Loucy (cell line): ENCODE data around the gene TM9SF3.

Experiments
- H2AFZ ChIP-seq: fragments of 200-600 bp; sonication (generic); 2 replicates; pipeline ENCODE4 v1.6.0; 2016; ENCODE audit warnings: antibody characterized with exemption, mild to moderate bottlenecking, low read length, moderate library complexity
- H3F3A ChIP-seq: fragments of 200-600 bp; 2 replicates; pipeline ENCODE4 v1.6.0; 2016; ENCODE audit warnings: antibody characterized with exemption, low read depth, mild to moderate bottlenecking
- H3K27me3 ChIP-seq: fragments of 200-600 bp; sonication (generic); 2 replicates; pipeline ENCODE4 v1.6.1; 2014; ENCODE audit warnings: low read length, mild to moderate bottlenecking; ENCODE audit not compliant: insufficient read depth, poor library complexity, severe bottlenecking
- H3K36me3 ChIP-seq: fragments of 200-600 bp; sonication (generic); 2 replicates; pipeline ENCODE4 v1.6.1; 2016; ENCODE audit warnings: low read length; ENCODE audit not compliant: insufficient read depth
- H3K4me1 ChIP-seq: fragments of 200-600 bp; sonication (generic); 2 replicates; pipeline ENCODE4 v1.5.1; 2014; ENCODE audit warnings: low read length, mild to moderate bottlenecking; ENCODE audit not compliant: insufficient read depth, poor library complexity, severe bottlenecking
- H3K4me2 ChIP-seq: fragments of 200-600 bp; sonication (generic); 2 replicates; pipeline ENCODE4 v1.6.0; 2014; ENCODE audit warnings: antibody characterized with exemption, low read length, low read depth, mild to moderate bottlenecking; ENCODE audit not compliant: poor library complexity, severe bottlenecking
- H3K4me3 ChIP-seq: fragments of 200-600 bp; sonication (generic); 2 replicates; pipeline ENCODE4 v1.5.1; 2014; ENCODE audit warnings: low read length, mild to moderate bottlenecking, mixed read lengths; ENCODE audit not compliant: poor library complexity, severe bottlenecking
- H3K79me2 ChIP-seq: fragments of 200-600 bp; sonication (generic); 2 replicates; pipeline ENCODE4 v1.6.1; 2014; ENCODE audit warnings: low read length; ENCODE audit not compliant: insufficient read depth
- H3K9ac ChIP-seq: fragments of 200-600 bp; sonication (generic); 2 replicates; pipeline ENCODE4 v1.6.0; 2014; ENCODE audit warnings: mild to moderate bottlenecking, low read depth, low read length, moderate library complexity; ENCODE audit not compliant: poor library complexity, severe bottlenecking
- H3K9me2 ChIP-seq: fragments of 200-600 bp; sonication (generic); replicated peaks from 2 replicates; pipeline ENCODE4 v1.6.1; 2016; ENCODE audit warnings: low read depth, low read length, mixed read lengths
- H3K9me3 ChIP-seq: fragments of 200-600 bp; sonication (generic); 2 replicates; pipeline ENCODE4 v1.6.1; 2014; ENCODE audit warnings: mild to moderate bottlenecking, antibody characterized with exemption, low read length, low read depth; ENCODE audit not compliant: insufficient read depth
- H4K20me1 ChIP-seq: fragments of 200-600 bp; sonication (generic); 2 replicates; pipeline ENCODE4 v1.6.0; 2014; ENCODE audit warnings: antibody characterized with exemption, low read length, mild to moderate bottlenecking; ENCODE audit not compliant: insufficient read depth, poor library complexity, severe bottlenecking
- EZH2phosphoT487 ChIP-seq: fragments of 200-600 bp; IDR thresholded peaks from 2 replicates; pipeline ENCODE4 v1.6.1; 2018; ENCODE audit warnings: antibody characterized with exemption, mild to moderate bottlenecking, moderate library complexity, borderline replicate concordance
- TF ChIP-seq, protein P1 (sequence below): fragments of 200-600 bp; sonication (generic); conservative IDR thresholded peaks from 2 replicates; pipeline ENCODE4 v1.5.1; 2014; ENCODE audit warnings: mild to moderate bottlenecking, antibody characterized with exemption, low read length

TM9SF3 gene

DNA sequence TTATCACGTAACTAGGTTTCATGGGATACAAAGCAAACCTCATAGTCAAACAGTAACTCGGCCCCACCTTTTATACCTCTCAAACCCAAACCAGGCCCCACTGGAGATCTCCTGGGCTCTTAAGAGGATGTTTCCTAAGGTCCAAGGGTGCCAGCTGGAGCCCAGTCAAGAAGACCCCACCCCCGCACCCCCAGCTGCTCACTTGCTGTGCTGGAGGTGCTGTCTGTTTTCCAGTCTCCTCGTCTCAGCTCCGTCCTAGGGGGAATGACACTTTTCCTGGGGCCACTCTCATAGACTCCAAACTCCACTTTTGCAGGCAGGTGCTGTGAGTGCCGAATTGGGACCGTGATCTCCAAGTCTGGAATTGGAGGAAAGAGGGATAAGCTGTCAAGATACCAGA, 22.7 kb upstream of the TM9SF3 start:
- H3K36me3 ChIP-seq: peaks cover 46% of the 10 kb centered on the region; the same call in 1 of the 2 replicates
- no peak overlapping the region for H3K4me3 ChIP-seq
- H3F3A ChIP-seq: no peaks in the 10 kb centered on the region

DNA sequence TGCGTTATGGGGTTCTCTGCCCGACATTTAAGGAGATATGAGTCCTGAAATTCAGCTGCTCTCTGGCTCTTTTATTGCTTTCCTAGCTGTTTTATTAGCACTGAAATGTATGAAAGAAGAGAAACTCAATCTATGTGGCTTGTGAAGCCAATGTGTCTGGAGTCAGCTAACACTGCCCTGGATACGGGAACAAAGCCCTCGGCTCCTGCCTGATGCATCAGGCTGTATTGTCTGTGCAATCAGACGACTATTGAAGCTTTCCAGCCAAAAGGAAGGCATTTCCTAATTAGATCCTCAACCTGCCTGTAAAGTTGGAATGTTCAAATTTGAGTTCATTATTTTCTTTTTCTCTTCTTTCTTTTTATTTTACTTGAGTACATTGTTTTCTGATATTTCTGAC, 22.0 kb upstream of the TM9SF3 start:
- Histone ChIP-seq H2AFZ (no peak overlapping the region), H4K20me1 (no peaks in the 10 kb centered on the region), H3K4me2 (no peak overlapping the region), H3K9me2 (no peaks in the 10 kb centered on the region), H3K36me3 (peaks cover 44% of the 10 kb centered on the region; the same call in 1 of the 2 replicates), H3K4me3 (no peak overlapping the region), H3K9ac (no peak overlapping the region), H3F3A (no peaks in the 10 kb centered on the region), H3K4me1 (peaks cover 6% of the 10 kb centered on the region), H3K9me3 (no peaks in the 10 kb centered on the region), H3K27me3 (no peaks in the 10 kb centered on the region), H3K79me2 (no peaks in the 10 kb centered on the region)
- TF ChIP-seq, protein P1, sequence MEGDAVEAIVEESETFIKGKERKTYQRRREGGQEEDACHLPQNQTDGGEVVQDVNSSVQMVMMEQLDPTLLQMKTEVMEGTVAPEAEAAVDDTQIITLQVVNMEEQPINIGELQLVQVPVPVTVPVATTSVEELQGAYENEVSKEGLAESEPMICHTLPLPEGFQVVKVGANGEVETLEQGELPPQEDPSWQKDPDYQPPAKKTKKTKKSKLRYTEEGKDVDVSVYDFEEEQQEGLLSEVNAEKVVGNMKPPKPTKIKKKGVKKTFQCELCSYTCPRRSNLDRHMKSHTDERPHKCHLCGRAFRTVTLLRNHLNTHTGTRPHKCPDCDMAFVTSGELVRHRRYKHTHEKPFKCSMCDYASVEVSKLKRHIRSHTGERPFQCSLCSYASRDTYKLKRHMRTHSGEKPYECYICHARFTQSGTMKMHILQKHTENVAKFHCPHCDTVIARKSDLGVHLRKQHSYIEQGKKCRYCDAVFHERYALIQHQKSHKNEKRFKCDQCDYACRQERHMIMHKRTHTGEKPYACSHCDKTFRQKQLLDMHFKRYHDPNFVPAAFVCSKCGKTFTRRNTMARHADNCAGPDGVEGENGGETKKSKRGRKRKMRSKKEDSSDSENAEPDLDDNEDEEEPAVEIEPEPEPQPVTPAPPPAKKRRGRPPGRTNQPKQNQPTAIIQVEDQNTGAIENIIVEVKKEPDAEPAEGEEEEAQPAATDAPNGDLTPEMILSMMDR: no peak
- no peak for TF ChIP-seq EZH2phosphoT487

More for the DNA sequence above, 22.7 kb upstream of the TM9SF3 start:
- H3K4me2 ChIP-seq: no peak overlapping the region
- no peaks in the 10 kb centered on the region for H3K9me3 ChIP-seq
- H2AFZ ChIP-seq: no peak overlapping the region
- H3K4me1 ChIP-seq: peaks cover 6% of the 10 kb centered on the region
- no peaks in the 10 kb centered on the region for H3K27me3 ChIP-seq
- TF ChIP-seq, protein P1: no peak
- no peak for TF ChIP-seq EZH2phosphoT487
- H3K9me2 ChIP-seq: no peaks in the 10 kb centered on the region
- H3K79me2 ChIP-seq: no peaks in the 10 kb centered on the region
- no peaks in the 10 kb centered on the region for H4K20me1 ChIP-seq
- no peak overlapping the region for H3K9ac ChIP-seq

DNA sequence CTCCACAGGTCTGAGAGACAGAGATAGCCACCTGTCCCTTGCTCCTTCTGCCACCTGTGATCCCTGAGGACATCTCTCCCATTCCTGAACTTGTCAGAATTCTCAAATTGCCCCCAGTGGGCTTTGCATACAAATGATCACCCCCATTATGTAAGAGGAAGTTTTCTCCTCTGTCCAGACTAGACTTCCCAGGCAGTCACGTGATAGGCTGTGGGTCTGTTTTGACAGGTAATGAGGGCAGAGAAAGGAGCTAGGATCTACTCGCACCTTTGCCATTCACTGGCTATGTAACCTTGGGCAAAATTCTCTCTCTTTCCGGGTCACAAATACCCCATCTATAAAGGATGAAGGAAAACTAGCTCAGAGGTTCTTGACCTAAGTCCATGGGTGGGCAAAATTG, 21.4 kb upstream of the TM9SF3 start:
- H3K9ac ChIP-seq: no peak overlapping the region
- no peaks in the 10 kb centered on the region for H3K27me3 ChIP-seq
- no peak overlapping the region for H2AFZ ChIP-seq
- H3K4me3 ChIP-seq: no peak overlapping the region
- no peaks in the 10 kb centered on the region for H3F3A ChIP-seq
- TF ChIP-seq, protein P1: no peak
- TF ChIP-seq EZH2phosphoT487: no peak
- H3K9me2 ChIP-seq: no peaks in the 10 kb centered on the region
- H3K36me3 ChIP-seq: peaks cover 45% of the 10 kb centered on the region; the same call in 1 of the 2 replicates
- no peaks in the 10 kb centered on the region for H3K9me3 ChIP-seq
- peaks cover 6% of the 10 kb centered on the region for H3K4me1 ChIP-seq
- no peak overlapping the region for H3K4me2 ChIP-seq
- H3K79me2 ChIP-seq: no peaks in the 10 kb centered on the region
- no peaks in the 10 kb centered on the region for H4K20me1 ChIP-seq
